Measurements from ENCODE around the gene IQCF5.
"Not testable (repeated sequence)": the region's sequence is repeated elsewhere in the genome, so short reads cannot be mapped to it uniquely, and the experiment has no call there.

The IQCF5 gene

DNA sequence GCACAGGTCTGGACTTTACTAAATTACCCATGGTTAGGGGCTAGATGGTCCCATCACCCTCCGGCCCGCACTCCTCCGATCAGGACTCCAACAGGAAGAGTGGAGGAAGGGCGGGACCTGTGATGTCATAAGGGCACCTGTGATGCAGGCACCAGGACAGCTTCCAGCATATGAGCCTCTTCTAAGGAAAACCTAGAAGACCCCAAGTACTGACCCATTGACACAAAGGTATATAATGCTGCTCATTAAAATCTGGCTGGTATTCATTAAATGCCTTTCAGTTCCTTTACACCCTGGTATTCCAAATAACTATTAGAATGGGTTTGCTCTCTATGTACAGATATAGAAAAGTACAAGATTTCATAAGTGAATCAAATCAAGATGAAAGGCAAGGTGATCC, at the start of gene IQCF5:
IQCF5 (minus strand) TSS at position 101 of the 400 bp plus-strand sequence; CDS start at position 31, 70 bp downstream.
- DNase-seq: no peak

DNA sequence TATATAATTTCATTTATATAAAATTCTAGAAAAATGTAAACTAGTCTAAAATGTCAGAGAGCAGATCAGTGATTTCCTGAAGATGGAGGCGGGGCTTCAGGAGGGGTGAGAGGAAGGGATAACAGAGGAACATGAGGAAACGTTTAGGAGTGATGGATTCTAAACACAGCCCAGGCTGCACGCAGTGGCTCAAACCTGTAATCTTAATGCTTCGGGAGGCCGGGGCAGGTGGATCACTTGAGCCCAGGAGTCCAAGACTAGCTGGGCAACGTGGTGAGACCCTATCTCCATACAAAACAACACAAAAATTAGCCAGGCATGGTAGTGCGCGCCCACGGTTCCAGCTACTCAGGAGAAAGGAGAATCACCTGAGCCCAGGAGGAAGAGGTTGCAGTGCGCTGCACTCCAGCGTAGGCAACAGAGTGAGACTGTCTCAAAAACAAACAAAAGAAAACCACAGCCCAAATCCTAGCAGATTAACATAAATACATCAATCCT, 45.7 kb upstream of the IQCF5 start:
- no peak for DNase-seq

DNA sequence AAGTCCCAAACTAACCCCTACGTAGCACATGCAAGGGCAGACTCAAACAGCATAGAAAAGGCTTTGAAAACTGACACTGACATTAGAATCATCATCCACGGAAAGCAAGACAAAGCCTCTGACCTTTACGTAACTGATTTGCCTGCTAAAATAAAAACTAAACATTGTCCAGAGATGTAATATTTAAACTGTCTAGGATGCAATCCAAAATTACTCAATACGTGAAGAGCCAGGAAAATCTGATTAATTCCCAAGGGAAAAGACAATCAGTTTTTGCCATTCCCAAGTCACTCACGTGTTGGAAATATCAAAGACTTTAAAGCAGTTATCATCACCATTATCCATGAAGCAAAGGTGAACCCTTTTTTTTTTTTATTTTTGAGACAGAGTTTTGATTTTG, 41.0 kb upstream of the IQCF5 start:
- no peak for DNase-seq

DNA sequence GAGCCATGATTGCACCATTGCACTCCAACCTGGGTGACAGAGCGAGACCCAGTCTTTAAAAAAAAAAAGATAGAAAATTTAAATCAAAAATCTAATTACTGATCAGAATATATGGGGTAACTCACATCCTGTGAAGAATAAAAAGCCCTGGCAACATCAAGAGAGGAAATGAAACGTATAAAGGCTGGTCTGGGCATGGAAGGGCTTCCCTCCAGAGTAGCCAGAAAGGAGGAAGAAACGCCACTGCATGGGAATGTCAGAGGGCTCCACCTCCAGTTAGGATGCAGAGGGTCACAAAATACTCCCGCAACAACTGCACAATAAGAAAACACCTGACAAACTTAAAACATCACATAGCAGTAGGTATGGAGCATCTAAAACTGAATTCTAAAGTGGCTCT, 32.6 kb upstream of the IQCF5 start:
- DNase-seq: no peak

DNA sequence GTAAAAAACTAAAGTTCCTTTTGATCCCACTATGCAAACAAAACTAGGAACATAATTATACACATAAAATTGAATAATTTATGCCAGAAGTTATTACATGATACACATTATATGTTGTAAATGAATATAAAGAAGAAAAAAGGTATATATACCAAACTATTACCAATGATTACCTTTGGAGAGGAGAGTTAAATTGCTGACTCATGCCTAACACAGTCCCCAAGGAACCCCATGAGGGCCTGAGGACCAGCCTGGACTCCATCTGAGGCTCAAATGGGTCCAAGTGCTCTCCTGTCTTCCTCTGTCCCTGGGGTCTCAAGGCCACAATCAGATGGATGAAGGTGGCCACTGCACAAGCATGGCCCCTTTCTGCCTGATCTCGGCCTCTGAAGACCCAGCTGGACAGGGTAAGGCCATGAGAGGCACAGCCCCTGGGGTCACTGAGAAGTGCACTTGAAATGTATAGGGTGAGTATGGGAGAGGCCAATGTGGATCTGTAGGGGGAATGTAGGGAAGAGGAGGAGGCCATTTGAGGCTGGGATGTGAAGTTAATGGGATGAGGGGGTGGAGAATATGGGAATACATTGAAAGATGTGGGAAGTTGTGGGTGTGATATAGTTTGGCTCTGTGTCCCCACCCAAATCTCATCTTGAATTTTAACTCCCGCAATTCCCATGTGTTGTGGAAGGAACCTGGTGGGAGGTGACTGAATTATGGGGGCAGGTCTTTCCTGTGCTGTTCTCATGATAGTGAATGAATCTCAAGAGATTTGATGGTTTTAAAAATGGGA, 28.8 kb upstream of the IQCF5 start:
- no peak for DNase-seq

DNA sequence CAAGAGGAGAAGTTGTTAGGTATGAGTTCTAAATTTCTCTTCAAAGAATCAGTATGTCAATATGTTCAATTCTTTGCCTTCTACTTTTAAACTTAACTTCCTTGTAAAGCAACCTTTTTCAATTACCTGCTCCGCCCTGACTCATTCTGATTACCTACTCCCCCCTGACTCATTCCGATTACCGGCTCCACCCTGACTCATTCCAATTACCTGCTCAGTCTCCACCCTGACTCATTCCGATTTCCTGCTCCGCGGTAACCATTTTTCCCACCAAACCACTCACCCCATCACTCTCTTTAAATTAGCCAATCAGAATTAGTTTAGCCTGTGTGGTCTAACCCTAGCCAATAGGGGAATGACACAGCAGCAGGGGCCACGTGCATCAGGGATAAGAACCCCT, 27.0 kb upstream of the IQCF5 start:
- DNase-seq: not testable (repeated sequence)

DNA sequence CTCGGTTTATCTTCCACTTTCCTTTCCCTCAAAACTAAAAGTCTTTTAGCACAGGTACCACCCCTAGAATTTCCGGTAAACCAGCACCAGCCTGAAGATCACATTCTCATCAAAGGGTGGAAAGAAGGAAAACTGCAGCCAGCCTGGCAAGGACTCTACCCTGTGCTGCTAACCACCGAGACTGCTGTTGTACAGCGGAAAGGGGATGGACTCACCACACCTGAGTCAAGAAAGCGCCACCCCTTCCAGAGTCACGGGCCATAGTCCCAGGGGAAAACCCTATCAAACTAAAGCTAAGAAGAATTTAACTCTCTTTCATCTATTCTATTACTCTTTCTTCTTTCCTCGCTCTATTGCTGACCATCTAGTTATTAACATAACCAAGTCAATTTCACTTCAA, 24.6 kb upstream of the IQCF5 start:
- not testable (repeated sequence) for DNase-seq

DNA sequence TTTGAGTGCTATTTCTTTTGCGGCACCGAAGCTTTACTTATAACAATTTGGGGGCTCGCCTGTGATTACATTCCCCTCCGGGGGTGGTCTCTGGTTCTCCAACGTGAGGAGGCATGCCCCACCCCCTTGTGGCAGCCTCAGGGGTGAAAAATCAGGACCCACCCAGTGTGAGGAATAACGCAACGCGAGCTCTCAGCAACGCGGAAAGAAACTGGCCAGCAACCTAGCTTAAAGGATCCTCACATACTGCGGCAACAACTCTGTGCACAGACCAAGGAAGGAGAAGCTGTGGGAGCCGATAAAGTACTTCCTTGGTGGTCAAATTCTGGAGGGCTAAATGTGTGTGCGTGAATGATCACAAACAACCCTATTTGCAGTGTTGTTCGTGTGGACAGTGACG, 22.0 kb upstream of the IQCF5 start:
- DNase-seq: no peak

DNA sequence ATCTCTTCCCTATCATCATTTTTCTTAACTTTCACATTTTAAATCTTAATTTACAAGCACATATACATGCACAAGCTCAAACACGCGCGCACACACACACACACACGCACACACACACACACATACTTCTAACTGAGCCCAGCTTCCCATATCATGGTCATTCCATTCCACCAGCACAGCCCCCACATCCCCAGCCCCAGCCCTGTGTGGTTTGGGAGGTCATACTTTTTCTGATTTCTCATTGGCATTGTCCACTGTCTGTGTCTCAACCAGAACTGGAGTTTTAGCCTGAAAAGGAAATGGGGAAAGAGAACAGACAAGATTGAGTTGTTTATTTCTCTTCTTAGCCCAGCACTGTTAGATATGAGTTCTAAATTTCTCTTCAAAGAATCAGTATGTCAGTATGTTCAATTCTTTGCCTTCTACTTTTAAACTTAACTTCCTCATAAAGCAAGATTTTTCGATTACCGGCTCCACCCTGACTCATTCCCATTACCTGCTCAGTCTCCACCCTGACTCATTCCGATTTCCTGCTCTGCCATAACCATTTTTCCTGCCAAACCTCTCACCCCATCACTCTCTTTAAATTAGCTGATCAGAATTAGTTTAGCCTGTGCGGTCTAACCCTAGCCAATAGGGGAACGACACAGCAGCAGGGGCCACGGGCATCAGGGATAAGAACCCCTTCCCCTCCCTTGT, 21.4 kb upstream of the IQCF5 start:
- DNase-seq: no peak

DNA sequence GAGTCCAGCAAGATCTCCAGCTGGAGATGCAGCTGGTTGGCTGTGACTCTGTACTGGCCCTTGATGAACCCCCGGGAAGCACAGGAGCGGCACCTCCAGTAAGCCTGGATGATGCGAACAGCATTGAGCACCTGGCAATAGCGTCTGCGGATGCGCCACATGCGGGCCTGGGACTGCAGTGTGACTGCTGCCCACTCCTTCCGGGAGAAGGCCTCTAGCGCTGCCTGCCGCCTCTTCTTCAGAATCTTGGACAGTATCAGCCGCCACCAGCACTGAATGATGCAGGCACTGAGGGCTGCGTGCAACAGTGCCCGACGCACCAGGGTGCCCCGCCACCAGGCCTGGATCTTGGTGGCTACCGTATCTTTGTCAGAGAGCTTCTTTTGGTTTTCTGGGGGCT, 19.5 kb upstream of the IQCF5 start:
- no peak for DNase-seq

DNA sequence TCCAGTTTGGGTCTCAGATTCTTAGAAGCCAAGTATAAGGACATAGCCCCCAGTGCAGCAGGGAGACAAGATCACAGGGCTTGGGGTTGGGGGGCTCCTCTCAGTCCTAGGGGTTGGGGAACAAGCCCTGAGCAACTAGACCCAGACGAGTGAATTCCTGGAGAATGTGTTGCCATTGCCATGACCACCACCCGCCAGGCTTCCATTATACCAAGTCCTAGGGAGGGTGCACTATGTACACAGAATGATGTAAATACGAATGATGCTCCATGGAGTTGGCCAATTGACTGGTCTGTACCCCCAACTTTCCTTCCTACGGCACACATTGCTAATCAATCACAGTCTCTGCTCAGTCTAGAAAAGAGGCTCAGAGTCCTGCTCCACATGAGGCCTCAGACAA, 19.0 kb upstream of the IQCF5 start:
- no peak for DNase-seq

DNA sequence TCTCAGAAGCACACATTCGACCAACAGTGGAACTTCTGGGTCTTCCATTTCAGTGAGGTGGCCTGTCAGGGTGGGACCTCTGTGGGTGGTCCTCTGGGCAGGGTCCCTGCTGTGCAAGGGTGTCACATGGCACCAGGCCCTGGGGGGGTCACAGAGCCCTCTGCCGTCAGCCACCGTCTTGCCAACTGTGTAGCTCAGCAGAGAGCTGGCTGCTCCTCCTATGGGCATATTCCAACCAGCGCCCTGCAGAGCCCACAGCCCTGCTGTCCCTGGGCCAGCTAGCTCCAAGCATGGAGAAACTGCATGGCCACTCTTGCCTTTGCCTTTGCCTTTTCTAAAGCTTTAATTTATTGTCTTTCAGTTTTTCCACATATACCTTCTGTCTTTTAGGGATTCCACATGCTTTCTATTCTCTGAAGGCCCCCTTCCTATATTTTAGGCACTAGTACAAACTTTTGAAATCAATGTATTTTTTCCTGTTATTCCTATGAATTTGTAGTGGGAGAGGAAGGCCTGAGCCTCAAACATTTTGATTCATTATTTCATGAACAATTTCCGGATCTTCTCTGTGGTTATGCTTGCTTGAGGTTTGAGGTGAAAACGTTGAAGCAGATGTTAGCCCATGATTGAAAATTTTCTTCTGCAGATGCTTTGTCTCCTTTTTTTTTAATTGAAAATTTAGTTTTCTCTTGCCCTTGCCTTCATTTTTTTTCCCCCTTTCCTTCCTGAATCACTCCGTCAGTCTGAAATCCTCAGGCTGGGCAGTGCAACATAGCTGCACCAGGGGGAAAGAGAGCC, 16.0 kb upstream of the IQCF5 start:
- no peak for DNase-seq

DNA sequence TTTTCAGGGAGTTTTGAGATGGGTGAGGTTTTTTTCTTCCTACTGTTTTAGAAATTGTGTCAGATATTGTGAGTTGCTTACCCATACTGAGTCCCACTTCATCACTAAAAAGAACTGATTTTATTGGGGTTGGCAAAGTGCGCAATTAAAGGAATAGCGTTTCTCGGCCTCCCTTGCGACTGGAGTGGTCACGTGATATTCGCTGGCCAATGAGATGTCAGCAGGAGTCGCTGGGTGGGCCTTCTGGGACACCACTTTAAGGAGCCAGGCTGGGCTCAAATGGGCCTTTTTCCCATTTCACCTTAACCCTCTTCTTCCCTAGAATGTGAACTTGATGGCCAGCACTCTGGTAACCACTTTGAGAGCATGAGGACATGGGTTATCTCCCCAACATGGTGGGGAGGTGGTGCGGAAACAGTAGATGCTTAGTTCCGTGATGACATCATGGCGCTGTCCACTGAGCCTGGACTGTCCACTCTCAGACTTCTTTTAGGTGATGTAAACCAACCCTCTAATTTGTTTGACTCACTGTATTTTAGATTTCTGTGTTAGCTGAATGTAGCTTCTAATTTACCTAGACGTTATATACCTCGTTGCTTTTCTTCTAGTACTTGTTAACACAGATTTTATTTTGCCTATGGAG, 13.2 kb upstream of the IQCF5 start:
- DNase-seq: no peak

DNA sequence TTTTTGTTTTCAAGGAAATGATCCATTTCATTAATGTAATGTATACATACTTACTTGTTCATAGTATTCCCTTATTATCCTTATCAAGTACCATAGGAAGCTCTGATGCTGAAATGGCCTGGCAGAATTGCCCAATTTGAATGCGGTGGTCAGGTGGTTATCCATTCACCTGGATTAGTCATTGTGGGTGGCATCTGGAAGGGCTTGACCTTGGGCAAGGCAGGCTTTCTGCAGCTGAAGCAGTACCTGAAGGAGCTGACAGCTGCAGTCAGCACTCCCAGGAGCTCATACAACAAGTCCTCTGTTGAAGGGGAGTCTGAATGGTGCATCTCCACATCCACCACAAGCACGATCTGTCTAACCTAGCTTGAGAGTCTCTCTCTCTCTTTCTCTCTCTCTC, 12.2 kb upstream of the IQCF5 start:
- no peak for DNase-seq

DNA sequence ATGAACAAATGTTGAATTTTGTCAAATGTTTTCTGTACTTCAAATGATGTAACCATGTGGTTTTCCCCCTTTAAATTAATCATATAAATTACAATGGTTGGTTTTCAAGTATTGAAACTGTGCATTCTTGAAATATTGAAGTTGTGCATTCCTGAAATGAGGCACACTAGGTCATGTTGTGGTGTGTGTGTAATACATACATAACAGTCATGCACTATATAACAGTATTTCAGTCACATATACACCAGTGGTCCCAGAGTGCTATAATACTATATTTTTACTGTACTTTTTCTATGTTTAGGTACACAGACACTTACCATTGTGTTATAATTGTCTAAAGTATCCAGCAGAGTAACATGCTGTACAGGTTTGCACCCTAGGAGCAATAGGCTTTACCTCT, 11.0 kb upstream of the IQCF5 start:
- no peak for DNase-seq

DNA sequence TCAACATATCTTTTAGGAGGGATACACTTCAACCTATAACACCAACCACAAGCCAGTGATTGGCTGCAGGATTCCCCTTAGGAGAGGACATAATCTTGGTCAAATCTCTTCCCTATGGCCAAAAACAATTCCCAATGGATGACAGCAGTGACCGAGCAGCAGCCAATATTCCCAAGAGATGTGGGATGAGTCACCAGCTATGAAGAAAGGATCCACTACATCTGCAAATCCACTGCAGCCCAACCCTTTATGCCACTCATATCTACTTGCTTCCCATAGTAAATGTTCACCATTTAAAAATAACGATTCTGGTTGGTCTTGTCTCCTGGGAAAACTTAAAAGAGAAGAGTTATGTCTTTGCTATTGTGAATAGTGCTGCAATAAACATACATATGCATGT, 4.5 kb upstream of the IQCF5 start:
- DNase-seq: no peak

DNA sequence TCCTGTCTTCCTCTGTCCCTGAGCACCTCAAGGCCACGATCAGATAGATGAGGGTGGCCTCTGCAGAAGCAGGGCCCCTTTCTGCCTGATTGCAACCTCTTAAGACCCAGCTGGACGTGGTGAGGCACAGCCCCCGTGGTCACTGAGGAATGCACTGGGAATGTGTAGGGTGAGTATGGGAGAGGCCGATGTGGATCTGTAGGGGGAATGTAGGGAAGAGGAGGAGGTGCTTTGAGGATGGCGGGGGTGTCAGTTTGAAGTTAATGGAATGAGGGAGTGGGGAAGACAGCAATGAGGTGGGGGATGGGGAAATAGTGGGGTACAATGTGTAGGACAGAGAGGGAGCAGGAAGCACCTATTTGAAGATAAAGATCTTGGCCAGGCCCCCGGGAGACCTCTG, 785 bp upstream of the IQCF5 start:
- DNase-seq: no peak

DNA sequence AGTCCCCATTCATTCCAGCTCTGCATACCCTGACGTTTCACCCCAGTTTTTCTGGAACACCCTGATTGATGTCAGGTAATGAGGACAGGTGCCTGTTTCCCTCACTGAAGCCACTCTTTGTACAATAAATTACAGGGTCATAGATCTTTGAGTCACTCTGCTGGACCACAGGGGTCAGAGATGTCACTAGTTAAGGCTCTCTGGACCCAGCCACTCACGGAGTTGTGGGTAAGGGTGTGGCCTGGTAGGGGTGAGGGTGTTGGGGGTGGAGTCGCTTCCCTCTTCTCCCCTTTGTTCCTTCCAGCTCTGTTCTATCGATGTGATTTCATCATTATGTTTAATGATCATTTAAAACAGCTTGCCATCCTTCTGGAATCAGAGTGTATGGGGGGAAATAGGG, 512 bp downstream of the IQCF5 start:
- DNase-seq: no peak

DNA sequence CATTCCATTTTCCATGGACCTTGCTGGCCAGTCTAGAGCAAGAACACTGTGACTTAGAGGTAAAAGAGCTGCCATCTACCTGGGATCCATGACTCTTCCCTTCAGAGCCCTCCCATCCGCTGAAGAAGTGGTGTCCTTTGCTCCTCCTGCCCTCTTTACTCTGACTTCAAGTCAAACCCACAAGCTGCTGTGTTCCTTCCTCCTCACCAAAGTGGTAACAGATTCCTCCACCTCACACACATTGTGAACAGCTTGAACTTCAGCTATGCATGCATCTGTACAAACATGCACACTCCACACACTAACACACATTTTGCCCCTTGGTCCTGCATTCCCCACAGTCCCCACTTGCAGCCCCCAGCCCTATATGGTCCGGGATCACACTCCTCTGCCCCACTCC, 990 bp downstream of the IQCF5 start:
- DNase-seq: no peak

DNA sequence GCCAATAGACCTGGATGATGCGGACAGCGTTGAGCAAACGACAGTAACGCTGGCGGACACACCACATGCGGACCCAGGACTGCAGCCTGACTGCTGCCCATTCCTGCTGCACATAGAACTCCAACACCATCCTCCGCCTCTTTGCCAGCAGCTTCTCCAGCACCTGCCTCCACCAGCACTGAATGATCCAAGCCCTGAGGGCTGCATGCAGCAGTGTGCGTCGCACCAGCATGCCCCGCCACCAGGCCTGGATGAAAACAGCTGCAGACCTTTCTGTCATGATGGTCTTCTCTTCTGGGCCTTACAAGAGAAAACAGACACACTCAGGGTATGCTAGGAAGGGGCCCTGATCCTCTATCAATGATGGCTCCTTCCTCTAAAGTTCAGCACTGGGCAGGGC, 1.5 kb downstream of the IQCF5 start:
- DNase-seq: no peak

DNA sequence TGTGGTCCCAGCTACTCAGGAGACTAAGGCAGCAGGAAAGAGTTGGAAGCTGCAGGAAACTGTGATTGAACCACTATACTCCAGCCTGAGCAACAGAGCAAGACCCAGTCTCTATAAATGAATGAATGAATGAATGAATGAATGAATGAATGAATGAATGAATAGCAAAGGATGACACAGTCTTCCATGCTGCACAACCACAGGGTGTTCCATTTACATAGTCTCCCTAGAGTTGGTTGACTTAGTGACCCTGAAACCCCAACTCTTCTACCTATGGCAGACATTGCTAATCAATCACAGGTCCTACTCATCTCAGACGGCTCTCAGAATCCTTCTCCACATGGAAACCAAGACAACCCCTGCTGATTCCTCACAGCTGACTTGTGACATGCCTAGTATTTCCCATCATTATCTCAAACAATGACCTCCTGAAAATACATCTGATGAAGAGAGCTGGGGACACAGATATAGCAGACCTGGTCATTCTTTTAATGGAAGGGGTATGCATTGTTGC, 2.1 kb downstream of the IQCF5 start:
- DNase-seq: no peak

DNA sequence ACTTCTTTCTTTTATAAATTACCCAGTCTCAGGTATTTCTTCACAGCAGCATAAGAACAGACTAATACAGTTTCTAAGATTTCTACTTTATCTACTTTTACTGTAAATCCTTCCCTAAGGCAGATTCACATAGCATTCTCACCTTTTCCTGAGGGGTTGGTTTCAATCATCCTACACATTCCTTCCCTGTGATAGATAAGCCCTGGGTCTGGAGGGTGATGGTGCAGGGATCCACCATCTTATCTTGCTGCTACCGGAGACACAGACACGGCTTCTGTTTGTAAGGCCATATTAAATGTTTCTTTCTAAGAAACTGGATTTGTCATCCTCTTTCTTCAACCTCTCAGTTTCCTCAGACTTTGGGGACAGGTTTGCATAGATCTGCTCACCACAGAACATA, 6.1 kb downstream of the IQCF5 start:
- DNase-seq: no peak

DNA sequence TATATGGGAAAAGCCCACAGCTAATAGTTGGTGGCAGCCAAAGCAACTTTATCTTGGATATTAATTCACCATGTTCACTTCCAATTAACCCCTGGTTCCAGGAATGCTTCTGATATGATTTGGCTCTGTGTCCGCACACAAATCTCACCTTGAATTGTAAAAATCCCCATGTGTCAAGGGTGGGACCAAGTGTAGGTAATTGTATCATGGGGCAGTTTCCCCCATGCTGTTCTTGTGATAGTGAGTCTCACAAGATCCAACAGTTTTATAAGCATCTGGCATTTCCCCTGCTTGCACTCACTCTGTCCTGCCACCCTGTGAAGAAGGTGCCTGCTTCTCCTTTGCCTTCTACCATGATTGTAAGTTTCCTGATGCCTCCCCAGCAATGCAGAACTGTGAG, 6.5 kb downstream of the IQCF5 start:
- DNase-seq: not testable (repeated sequence)

All from suppressor macrophage treated with lipopolysaccharide for 4 hours (primary cell).